HG03045 (cell line): Measurements from ENCODE around the gene CEP85.
"Not testable (repeated sequence)": the region's sequence is repeated elsewhere in the genome, so short reads cannot be mapped to it uniquely, and the experiment has no call there.

ENCODE experiments used
- ATAC-seq: cut with Tn5 transposase; IDR thresholded peaks from one replicate; pipeline ENCODE4 v1.9.1; 2021; ENCODE audit warnings: mild to moderate bottlenecking, moderate library complexity; ENCODE audit not compliant: unreplicated experiment

Gene CEP85

GRCh38 chr1:26220199-26220912, 13.6 kb upstream of the CEP85 start:
- no peak for ATAC-seq

GRCh38 chr1:26221094-26221493, 12.9 kb upstream of the CEP85 start:
- no peak for ATAC-seq

GRCh38 chr1:26224606-26225005, 9.4 kb upstream of the CEP85 start:
- ATAC-seq = no peak

- ATAC-seq = no peak
Observed at GRCh38 chr1:26225033-26225831, 8.8 kb upstream of the CEP85 start.

GRCh38 chr1:26230682-26231081, 3.3 kb upstream of the CEP85 start:
- ATAC-seq = not testable (repeated sequence)

GRCh38 chr1:26234644-26235370, 807 bp downstream of the CEP85 start:
- ATAC-seq = peak; percentile 1

- ATAC-seq = no peak
Observed at GRCh38 chr1:26237230-26237966, 3.4 kb downstream of the CEP85 start.

- no peak for ATAC-seq
Observed at GRCh38 chr1:26239936-26240335, 5.9 kb downstream of the CEP85 start.

GRCh38 chr1:26252718-26253117, 18.7 kb downstream of the CEP85 start:
- ATAC-seq = no peak

- no peak for ATAC-seq
Observed at GRCh38 chr1:26254404-26254803, 20.4 kb downstream of the CEP85 start.

- ATAC-seq = no peak
Observed at GRCh38 chr1:26257222-26257621, 23.2 kb downstream of the CEP85 start.

GRCh38 chr1:26259005-26259404, 25.0 kb downstream of the CEP85 start:
- no peak for ATAC-seq

GRCh38 chr1:26259578-26259977, 25.6 kb downstream of the CEP85 start:
- no peak for ATAC-seq

GRCh38 chr1:26263212-26263611, 29.2 kb downstream of the CEP85 start:
- ATAC-seq = no peak

GRCh38 chr1:26265405-26265804, 31.4 kb downstream of the CEP85 start:
- no peak for ATAC-seq

GRCh38 chr1:26268290-26269197, 34.5 kb downstream of the CEP85 start:
- ATAC-seq = no peak

GRCh38 chr1:26269198-26269550, 35.2 kb downstream of the CEP85 start:
- no peak for ATAC-seq

GRCh38 chr1:26274801-26275425, 40.9 kb downstream of the CEP85 start:
- no peak for ATAC-seq

GRCh38 chr1:26275580-26276431, 41.8 kb downstream of the CEP85 start:
- no peak for ATAC-seq
